DMS114 treated with DMSO at 0.1 percent for 48 hours (cell line): Measurements from ENCODE around the gene LNPEP.

ENCODE experiments used
- DNase-seq: peaks from one replicate; lab custom pipeline; 2025; ENCODE audit not compliant: unreplicated experiment; lab: John Stamatoyannopoulos, UW

Gene LNPEP

GRCh38 chr5:96995419-96995818, 59.5 kb downstream of the LNPEP start:
- no peak for DNase-seq

- peak; percentile 13 for DNase-seq
Observed at GRCh38 chr5:96997265-96997859, 61.5 kb downstream of the LNPEP start.

GRCh38 chr5:96999856-97000255, 64.0 kb downstream of the LNPEP start:
- no peak for DNase-seq

GRCh38 chr5:97000391-97000790, 64.5 kb downstream of the LNPEP start:
- DNase-seq, result no peak

GRCh38 chr5:97002983-97003382, 67.1 kb downstream of the LNPEP start:
- no peak for DNase-seq

GRCh38 chr5:97004423-97005060, 68.7 kb downstream of the LNPEP start:
- no peak for DNase-seq

- DNase-seq, result no peak
Observed at GRCh38 chr5:97006454-97007060, 70.7 kb downstream of the LNPEP start.

- DNase-seq, result no peak
Observed at GRCh38 chr5:97009212-97009898, 73.5 kb downstream of the LNPEP start.

GRCh38 chr5:97009921-97010320, 74.0 kb downstream of the LNPEP start:
- DNase-seq, result no peak

- DNase-seq, result no peak
Observed at GRCh38 chr5:97010606-97011005, 74.7 kb downstream of the LNPEP start.

GRCh38 chr5:97011567-97011966, 75.7 kb downstream of the LNPEP start:
- DNase-seq, result no peak

GRCh38 chr5:97019435-97020117, 83.7 kb downstream of the LNPEP start:
- no peak for DNase-seq

GRCh38 chr5:97021416-97021815, 85.5 kb downstream of the LNPEP start:
- no peak for DNase-seq

GRCh38 chr5:97022898-97023297, 87.0 kb downstream of the LNPEP start:
- no peak for DNase-seq

- no peak for DNase-seq
Observed at GRCh38 chr5:97026721-97027120, 90.8 kb downstream of the LNPEP start.

GRCh38 chr5:97037819-97038218, 101.9 kb downstream of the LNPEP start:
- no peak for DNase-seq

GRCh38 chr5:97041239-97041638, 105.4 kb downstream of the LNPEP start:
- DNase-seq, result no peak

- DNase-seq, result no peak
Observed at GRCh38 chr5:97042996-97043395, 107.1 kb downstream of the LNPEP start.

GRCh38 chr5:97043511-97043910, 107.6 kb downstream of the LNPEP start:
- DNase-seq, result no peak

GRCh38 chr5:97044052-97044451, 108.2 kb downstream of the LNPEP start:
- DNase-seq, result no peak

GRCh38 chr5:97046270-97046982, 110.5 kb downstream of the LNPEP start:
- DNase-seq, result no peak
